Chondrocyte (in vitro differentiated cells): ENCODE results near the gene AHI1. TPM values are rescaled to one million over a fixed set of nuclear protein-coding genes. Genes with fewer than 3 reads are reported as not detected.

ENCODE experiments used
- DNase-seq: peaks from one replicate; pipeline ENCODE4 v3.0.0; 2021; ENCODE audit warnings: mixed read lengths, low spot score
- H3K27ac Mint-ChIP-seq: one replicate; pipeline ENCODE4 v1.8.0; 2021; ENCODE audit warnings: mild to moderate bottlenecking, moderate library complexity, mixed read lengths; ENCODE audit not compliant: unreplicated experiment
- H3K27me3 Mint-ChIP-seq: 2 replicates; pipeline ENCODE4 v1.8.0; 2021; ENCODE audit warnings: low read depth, mixed read lengths
- H3K36me3 Mint-ChIP-seq: 2 replicates; pipeline ENCODE4 v1.8.0; 2021; ENCODE audit warnings: low read depth, mixed read lengths
- H3K4me1 Mint-ChIP-seq: 2 replicates; pipeline ENCODE4 v1.8.0; 2021; ENCODE audit warnings: low read depth, mild to moderate bottlenecking, mixed read lengths
- H3K4me3 Mint-ChIP-seq: one replicate; pipeline ENCODE4 v1.8.0; 2021; ENCODE audit warnings: mild to moderate bottlenecking, moderate library complexity, mixed read lengths; ENCODE audit not compliant: unreplicated experiment
- H3K9me3 Mint-ChIP-seq: 2 replicates; pipeline ENCODE4 v1.8.0; 2021; ENCODE audit warnings: low read depth, mixed read lengths
- total RNA-seq: library from RNA; stranded (reverse); gene quantifications from 3 replicates; pipeline ENCODE4 v1.2.1, GENCODE V29; 2021
- TF ChIP-seq, protein P1 (sequence below): fragments of 200-600 bp; sonication (generic); IDR thresholded peaks from 2 replicates; pipeline ENCODE4 v1.5.0; 2021; ENCODE audit warnings: antibody characterized with exemption, mild to moderate bottlenecking, moderate library complexity

The AHI1 gene
- total RNA-seq, 1 donor from 2014 or later, result 14.8 TPM

DNA sequence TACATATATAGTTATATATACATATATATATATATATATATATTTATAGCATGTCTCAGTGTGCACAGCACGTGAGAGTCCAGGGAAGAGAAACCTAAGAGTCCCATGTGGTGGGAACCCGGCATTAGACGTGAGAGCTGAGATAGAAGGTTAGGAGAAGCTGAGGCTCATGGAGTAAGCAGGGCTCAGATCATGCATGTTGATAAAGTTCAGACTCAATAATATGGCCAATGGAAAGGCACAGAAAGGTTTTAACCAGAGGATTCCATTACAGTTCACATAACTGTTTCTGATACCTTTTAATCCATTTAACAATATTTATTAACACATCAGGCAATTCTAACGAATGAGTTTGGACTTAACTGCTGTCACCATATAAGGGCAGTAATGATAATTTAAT lies 173.0 kb downstream of the AHI1 start:
- peaks cover 4% of the 10 kb centered on the region for H3K9me3 Mint-ChIP-seq
- no peak overlapping the region for H3K4me3 Mint-ChIP-seq
- no peak for DNase-seq
- H3K27me3 Mint-ChIP-seq, result no peaks in the 10 kb centered on the region
- TF ChIP-seq, protein P1, sequence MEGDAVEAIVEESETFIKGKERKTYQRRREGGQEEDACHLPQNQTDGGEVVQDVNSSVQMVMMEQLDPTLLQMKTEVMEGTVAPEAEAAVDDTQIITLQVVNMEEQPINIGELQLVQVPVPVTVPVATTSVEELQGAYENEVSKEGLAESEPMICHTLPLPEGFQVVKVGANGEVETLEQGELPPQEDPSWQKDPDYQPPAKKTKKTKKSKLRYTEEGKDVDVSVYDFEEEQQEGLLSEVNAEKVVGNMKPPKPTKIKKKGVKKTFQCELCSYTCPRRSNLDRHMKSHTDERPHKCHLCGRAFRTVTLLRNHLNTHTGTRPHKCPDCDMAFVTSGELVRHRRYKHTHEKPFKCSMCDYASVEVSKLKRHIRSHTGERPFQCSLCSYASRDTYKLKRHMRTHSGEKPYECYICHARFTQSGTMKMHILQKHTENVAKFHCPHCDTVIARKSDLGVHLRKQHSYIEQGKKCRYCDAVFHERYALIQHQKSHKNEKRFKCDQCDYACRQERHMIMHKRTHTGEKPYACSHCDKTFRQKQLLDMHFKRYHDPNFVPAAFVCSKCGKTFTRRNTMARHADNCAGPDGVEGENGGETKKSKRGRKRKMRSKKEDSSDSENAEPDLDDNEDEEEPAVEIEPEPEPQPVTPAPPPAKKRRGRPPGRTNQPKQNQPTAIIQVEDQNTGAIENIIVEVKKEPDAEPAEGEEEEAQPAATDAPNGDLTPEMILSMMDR, result no peak
- no peaks in the 10 kb centered on the region for H3K4me1 Mint-ChIP-seq
- peaks cover 11% of the 10 kb centered on the region for H3K36me3 Mint-ChIP-seq
- H3K27ac Mint-ChIP-seq, result no peak overlapping the region

DNA sequence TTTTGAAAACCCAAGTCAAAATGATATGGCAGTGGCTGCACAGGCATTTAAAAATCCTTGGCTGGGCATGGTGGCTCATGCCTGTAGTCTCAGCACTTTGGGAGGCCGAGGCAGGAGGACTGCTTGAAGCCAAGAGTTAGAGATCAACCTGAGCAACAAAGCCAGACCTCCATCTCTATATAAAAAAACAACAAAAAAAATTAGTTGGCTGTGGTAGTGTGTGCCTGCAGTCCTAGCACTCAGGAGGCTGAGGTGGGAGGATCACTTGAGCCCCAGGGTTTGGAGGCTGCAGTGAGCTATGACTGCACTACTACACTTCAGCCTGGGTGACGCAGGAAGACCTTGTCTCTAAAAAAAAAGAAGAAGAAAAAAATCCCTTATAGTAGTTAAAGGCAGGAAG lies 173.6 kb downstream of the AHI1 start:
- no peak for DNase-seq
- no peaks in the 10 kb centered on the region for H3K9me3 Mint-ChIP-seq
- no peak overlapping the region for H3K27ac Mint-ChIP-seq
- H3K27me3 Mint-ChIP-seq, result no peaks in the 10 kb centered on the region
- no peak overlapping the region for H3K4me3 Mint-ChIP-seq
- peaks cover 7% of the 10 kb centered on the region for H3K36me3 Mint-ChIP-seq
- TF ChIP-seq, protein P1, result no peak
- no peaks in the 10 kb centered on the region for H3K4me1 Mint-ChIP-seq

DNA sequence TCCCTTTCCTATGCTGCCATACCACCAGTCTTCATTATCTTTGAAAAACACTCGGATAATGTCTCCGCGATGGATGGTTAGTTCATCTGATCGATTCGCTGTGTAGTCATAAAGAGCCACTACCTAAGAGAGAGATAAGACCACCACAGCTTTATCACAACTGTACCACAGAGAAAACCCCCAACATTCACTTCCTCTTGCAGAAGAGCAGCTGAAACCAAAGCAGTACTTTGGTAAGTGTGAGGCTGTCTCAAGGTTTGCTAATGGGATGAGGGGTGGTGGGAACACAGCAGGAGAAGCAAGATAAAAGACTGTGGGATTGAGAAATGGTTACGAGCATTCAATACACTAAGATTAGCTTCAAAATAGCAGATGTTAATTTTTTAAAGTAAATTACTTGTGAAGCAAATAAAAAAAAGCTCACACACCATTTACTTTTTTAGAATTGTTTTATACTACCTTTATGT lies 174.3 kb downstream of the AHI1 start:
- Mint-ChIP-seq H3K27ac (no peak overlapping the region), H3K4me1 (no peaks in the 10 kb centered on the region), H3K9me3 (no peaks in the 10 kb centered on the region), H3K36me3 (peaks cover 8% of the 10 kb centered on the region), H3K27me3 (no peaks in the 10 kb centered on the region), H3K4me3 (no peak overlapping the region)
- DNase-seq, result no peak
- TF ChIP-seq, protein P1, result no peak

DNA sequence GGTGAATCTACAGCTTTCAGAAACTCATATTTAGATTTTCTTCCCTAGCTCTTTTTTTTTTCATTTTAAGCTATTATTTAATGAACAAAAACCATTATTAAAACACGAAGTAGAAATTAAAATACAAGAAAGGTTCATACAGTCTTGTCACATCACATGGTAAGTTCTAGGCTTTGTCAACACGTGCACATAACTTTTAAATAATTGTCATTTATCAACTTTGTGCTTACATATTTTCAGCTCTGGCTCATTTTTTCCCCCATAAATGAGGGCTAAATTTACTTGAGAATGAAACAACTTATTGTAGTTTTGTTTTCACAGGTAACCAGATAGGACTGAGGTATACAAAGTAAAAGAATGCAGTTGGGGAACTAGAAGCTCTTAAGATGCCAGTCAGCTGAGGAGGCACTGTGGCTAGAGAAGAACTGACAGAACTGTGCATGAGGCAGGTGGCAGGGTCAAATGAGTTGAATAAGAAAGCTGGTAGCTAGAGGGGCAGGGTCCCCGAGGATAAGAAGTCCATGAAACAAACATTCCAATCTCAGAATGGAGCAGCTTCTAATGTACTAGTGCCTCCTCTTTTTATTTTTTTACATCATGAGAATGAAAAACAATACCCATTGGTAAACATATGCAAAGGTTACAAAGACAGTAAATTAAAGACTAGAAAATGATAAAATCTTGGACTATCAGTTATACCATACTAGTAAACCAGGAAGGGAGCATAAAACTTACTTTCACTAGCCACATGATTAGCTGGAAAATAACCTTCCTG lies 174.9 kb downstream of the AHI1 start:
- H3K27me3 Mint-ChIP-seq, result no peaks in the 10 kb centered on the region
- no peak for DNase-seq
- H3K9me3 Mint-ChIP-seq, result no peaks in the 10 kb centered on the region
- H3K36me3 Mint-ChIP-seq, result peaks cover 5% of the 10 kb centered on the region
- TF ChIP-seq, protein P1, result no peak
- H3K4me3 Mint-ChIP-seq, result no peak overlapping the region
- H3K4me1 Mint-ChIP-seq, result no peaks in the 10 kb centered on the region
- no peak overlapping the region for H3K27ac Mint-ChIP-seq

DNA sequence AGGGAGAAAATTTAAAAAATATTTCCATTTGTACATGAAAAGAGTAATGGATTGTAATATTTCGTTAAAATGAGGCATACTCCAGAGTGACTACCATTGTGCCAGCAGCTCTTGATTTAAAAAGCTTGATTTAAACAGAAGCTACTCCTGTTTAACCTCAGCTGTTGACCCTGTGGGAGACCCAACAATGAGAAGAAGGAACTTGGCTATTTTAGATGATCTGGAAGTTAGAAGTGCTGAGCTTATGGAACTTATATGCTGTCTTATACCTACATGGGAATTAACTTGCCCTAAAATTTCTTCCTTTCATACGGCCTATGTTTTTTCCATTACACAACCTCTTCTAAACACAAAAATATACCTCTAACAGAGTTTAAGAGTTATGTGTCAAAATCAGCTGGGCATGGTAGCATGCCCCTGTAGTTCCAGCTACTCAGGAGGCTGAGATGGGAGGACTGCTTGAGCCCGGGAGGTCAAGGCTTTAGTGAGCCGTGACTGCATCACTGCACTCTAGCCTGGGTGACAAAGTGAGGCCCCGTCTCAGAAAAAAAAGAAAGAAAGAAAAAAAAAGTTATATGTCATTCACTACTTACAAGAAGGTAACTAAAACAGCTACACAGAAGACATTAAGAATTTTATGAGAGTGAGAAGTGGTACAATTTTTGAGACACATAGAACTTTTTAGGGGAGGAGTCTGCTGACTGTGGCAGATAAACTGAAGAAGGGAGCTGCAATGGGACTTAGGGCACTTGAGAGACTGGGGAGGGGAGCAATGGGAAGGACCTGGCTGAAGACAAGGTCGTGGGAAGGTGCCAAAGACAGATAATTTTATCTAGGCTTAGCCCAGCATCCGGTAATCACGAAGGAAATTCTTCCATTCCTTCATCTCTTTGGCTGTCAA lies 176.6 kb downstream of the AHI1 start:
- TF ChIP-seq, protein P1, result no peak
- Mint-ChIP-seq H3K36me3 (peaks cover 10% of the 10 kb centered on the region), H3K27me3 (no peaks in the 10 kb centered on the region), H3K4me3 (no peak overlapping the region), H3K4me1 (no peaks in the 10 kb centered on the region), H3K9me3 (no peaks in the 10 kb centered on the region), H3K27ac (no peak overlapping the region)
- DNase-seq, result no peak
